SU-DHL-6 (cell line): ENCODE measurements around the gene PLCXD3.

Source experiments
- H2AFZ ChIP-seq: fragments of 200-600 bp; sonication (generic); 2 replicates; pipeline ENCODE4 v1.6.1; 2014; ENCODE audit warnings: low read depth, mild to moderate bottlenecking, moderate library complexity, mixed read lengths, antibody characterized with exemption, low read length; ENCODE audit not compliant: severe bottlenecking
- H3F3A ChIP-seq: fragments of 200-600 bp; shearing (Covaris generic); 2 replicates; pipeline ENCODE4 v1.6.0; 2016; ENCODE audit warnings: antibody characterized with exemption, mild to moderate bottlenecking; ENCODE audit not compliant: insufficient read depth
- H3K27ac ChIP-seq: fragments of 200-600 bp; sonication (generic); 2 replicates; pipeline ENCODE4 v1.5.1; 2016; ENCODE audit warnings: low read depth, mild to moderate bottlenecking, low read length, moderate library complexity, mixed read lengths
- H3K27me3 ChIP-seq: fragments of 200-600 bp; sonication (generic), shearing (Covaris generic); 2 replicates; pipeline ENCODE4 v1.6.0; 2014; ENCODE audit warnings: mild to moderate bottlenecking, low read length
- H3K36me3 ChIP-seq: fragments of 200-600 bp; sonication (generic); 2 replicates; pipeline ENCODE4 v1.6.1; 2014; ENCODE audit warnings: mild to moderate bottlenecking, low read length, mixed read lengths
- H3K4me2 ChIP-seq: fragments of 300-600, 200-600 bp; shearing (Covaris generic), sonication (generic); 2 replicates; pipeline ENCODE4 v1.6.0; 2014; ENCODE audit warnings: low read length, low read depth, mild to moderate bottlenecking; ENCODE audit not compliant: poor library complexity, severe bottlenecking
- H3K4me3 ChIP-seq: fragments of 200-600 bp; sonication (generic); 2 replicates; pipeline ENCODE4 v1.5.1; 2014; ENCODE audit warnings: antibody characterized with exemption, low read length, mild to moderate bottlenecking, mixed read lengths; ENCODE audit not compliant: insufficient read depth, poor library complexity, severe bottlenecking
- H3K79me2 ChIP-seq: fragments of 200-600 bp; sonication (generic); 2 replicates; pipeline ENCODE4 v1.6.1; 2014; ENCODE audit warnings: mild to moderate bottlenecking, low read length, moderate library complexity; ENCODE audit not compliant: insufficient read depth
- H3K9ac ChIP-seq: fragments of 200-600 bp; sonication (generic); 2 replicates; pipeline ENCODE4 v1.7.0; 2014; ENCODE audit warnings: mild to moderate bottlenecking, low read length
- H3K9me2 ChIP-seq: fragments of 200-600 bp; sonication (generic); replicated peaks from 2 replicates; pipeline ENCODE4 v1.6.1; 2014; ENCODE audit warnings: low read length; ENCODE audit not compliant: insufficient read depth
- H3K9me3 ChIP-seq: fragments of 200-600 bp; sonication (generic); 2 replicates; pipeline ENCODE4 v1.6.1; 2014; ENCODE audit warnings: low read length, mixed read lengths; ENCODE audit not compliant: insufficient read depth
- H4K20me1 ChIP-seq: fragments of 200-600 bp; sonication (generic); 2 replicates; pipeline ENCODE4 v1.6.1; 2014; ENCODE audit warnings: low read depth, mild to moderate bottlenecking, antibody characterized with exemption, low read length, moderate library complexity, mixed read lengths
- CTCF ChIP-seq: fragments of 200-600 bp; sonication (generic); IDR thresholded peaks from one replicate; pipeline ENCODE4 v1.5.1; 2017; ENCODE audit warnings: antibody characterized with exemption, mild to moderate bottlenecking, low read length, moderate library complexity; ENCODE audit not compliant: insufficient read depth, poor library complexity, severe bottlenecking
- EZH2phosphoT487 ChIP-seq: fragments of 200-600 bp; sonication (generic), shearing (Covaris generic); conservative IDR thresholded peaks from 2 replicates; pipeline ENCODE4 v1.6.1; 2018; ENCODE audit warnings: mild to moderate bottlenecking, antibody characterized with exemption, low read length, moderate library complexity, mixed read lengths

PLCXD3 gene

GRCh38 chr5:41452506-41452905, 57.9 kb downstream of the PLCXD3 start:
- TF ChIP-seq CTCF: no peak
- no peaks in the 10 kb centered on the region for H3K9me2 ChIP-seq
- H3K79me2 ChIP-seq: no peaks in the 10 kb centered on the region
- no peak overlapping the region for H3K27ac ChIP-seq
- no peak overlapping the region for H3K4me2 ChIP-seq
- no peaks in the 10 kb centered on the region for H3K9me3 ChIP-seq
- H3K27me3 ChIP-seq: no peaks in the 10 kb centered on the region
- no peak overlapping the region for H2AFZ ChIP-seq
- H3K4me3 ChIP-seq: no peak overlapping the region
- no peaks in the 10 kb centered on the region for H3K36me3 ChIP-seq
- no peak overlapping the region for H3K9ac ChIP-seq
- H4K20me1 ChIP-seq: no peaks in the 10 kb centered on the region
- H3F3A ChIP-seq: no peaks in the 10 kb centered on the region

- no peak overlapping the region for H3K4me3 ChIP-seq
Observed at GRCh38 chr5:41447650-41448510, 62.5 kb downstream of the PLCXD3 start.

GRCh38 chr5:41445937-41446563, 64.4 kb downstream of the PLCXD3 start:
- Histone ChIP-seq H3K9ac (no peak overlapping the region), H3K27me3 (no peaks in the 10 kb centered on the region), H3K27ac (no peak overlapping the region), H3K36me3 (no peaks in the 10 kb centered on the region), H3K4me3 (no peak overlapping the region), H3K9me3 (no peaks in the 10 kb centered on the region), H4K20me1 (no peaks in the 10 kb centered on the region), H3K9me2 (no peaks in the 10 kb centered on the region), H3K4me2 (no peak overlapping the region), H3K79me2 (no peaks in the 10 kb centered on the region), H3F3A (no peaks in the 10 kb centered on the region), H2AFZ (no peak overlapping the region)
- TF ChIP-seq EZH2phosphoT487 (no peak), CTCF (no peak)

More at GRCh38 chr5:41447650-41448510, 62.5 kb downstream of the PLCXD3 start:
- H3K27me3 ChIP-seq: no peaks in the 10 kb centered on the region
- no peak overlapping the region for H3K4me2 ChIP-seq
- no peak overlapping the region for H3K27ac ChIP-seq
- H2AFZ ChIP-seq: no peak overlapping the region
- no peaks in the 10 kb centered on the region for H3K36me3 ChIP-seq
- H3K9ac ChIP-seq: no peak overlapping the region
- no peaks in the 10 kb centered on the region for H4K20me1 ChIP-seq
- H3F3A ChIP-seq: no peaks in the 10 kb centered on the region
- H3K79me2 ChIP-seq: no peaks in the 10 kb centered on the region
- no peaks in the 10 kb centered on the region for H3K9me2 ChIP-seq
- TF ChIP-seq CTCF (no peak), EZH2phosphoT487 (no peak)
- no peaks in the 10 kb centered on the region for H3K9me3 ChIP-seq
